CD14-positive monocyte (primary cell): ENCODE results near the gene ATP11A. TPM values are rescaled to one million over a fixed set of nuclear protein-coding genes. Genes with fewer than 3 reads are reported as not detected.

Experiments
- DNase-seq, 3 donors: peaks; one replicate each; pipeline ENCODE4 v3.0.0-alpha.2; 2011 to 2022
- H2AFZ ChIP-seq: 2 replicates; pipeline ENCODE4 v1.6.0; 2012; ENCODE audit warnings: mild to moderate bottlenecking, low read depth, low read length, inconsistent platforms; ENCODE audit not compliant: insufficient read depth, poor library complexity, severe bottlenecking
- H3K27ac ChIP-seq, 2 donors: 1 replicate in 1 of 2; 2 replicates in 1 of 2; pipeline ENCODE4 v1.5.1; 2012 to 2013; ENCODE audit warnings: low read length in 2 of 2, control low read depth in 1 of 2, inconsistent platforms in 1 of 2, low read depth in 1 of 2, mild to moderate bottlenecking in 1 of 2
- H3K27me3 ChIP-seq, 2 donors: one replicate each; pipeline versions ENCODE4 v1.6.0 to v1.6.1; 2011 to 2013; ENCODE audit warnings: low read length in 2 of 2; ENCODE audit not compliant: control insufficient read depth in 2 of 2, insufficient read depth in 2 of 2
- H3K36me3 ChIP-seq, 2 donors: replicated peaks in 1 of 2; 1 replicate in 1 of 2; 2 replicates in 1 of 2; pipeline versions ENCODE4 v1.5.1 to v1.6.1; 2012 to 2013; ENCODE audit warnings: low read length in 2 of 2, control low read depth in 1 of 2, inconsistent platforms in 1 of 2, mild to moderate bottlenecking in 1 of 2; ENCODE audit not compliant: insufficient read depth in 2 of 2, control insufficient read depth in 1 of 2
- H3K4me1 ChIP-seq, 2 donors: 1 replicate in 1 of 2; 2 replicates in 1 of 2; pipeline versions ENCODE4 v1.5.1 to v1.6.1; 2012 to 2013; ENCODE audit warnings: low read length in 2 of 2, control low read depth in 1 of 2, inconsistent platforms in 1 of 2, mild to moderate bottlenecking in 1 of 2, moderate library complexity in 1 of 2; ENCODE audit not compliant: insufficient read depth in 2 of 2, control insufficient read depth in 1 of 2
- H3K4me2 ChIP-seq: replicated peaks from 2 replicates; pipeline ENCODE3; 2012; ENCODE audit warnings: low read length, moderate library complexity, mild to moderate bottlenecking; ENCODE audit not compliant: poor library complexity, severe bottlenecking; ENCODE audit errors: extremely low read depth
- H3K4me3 ChIP-seq, 3 experiments: fragments of 200-600 bp in 1 of 3; sonication (generic) in 1 of 3; replicated peaks in 1 of 3; 1 replicate in 2 of 3; 2 replicates in 1 of 3; pipeline ENCODE4 v1.5.1; 2011 to 2013; ENCODE audit warnings: low read length in 3 of 3, mild to moderate bottlenecking in 3 of 3, control low read depth in 2 of 3, low read depth in 2 of 3, inconsistent platforms in 1 of 3, moderate library complexity in 1 of 3
- H3K79me2 ChIP-seq: 2 replicates; pipeline ENCODE4 v1.6.0; 2012; ENCODE audit warnings: mild to moderate bottlenecking, control low read depth, inconsistent platforms, low read length, moderate library complexity; ENCODE audit not compliant: insufficient read depth
- H3K9ac ChIP-seq: 2 replicates; pipeline ENCODE4 v1.6.0; 2017; ENCODE audit warnings: low read length, mild to moderate bottlenecking; ENCODE audit not compliant: insufficient read depth, poor library complexity, severe bottlenecking
- H3K9me3 ChIP-seq, 2 donors: replicated peaks in 1 of 2; 1 replicate in 1 of 2; 2 replicates in 1 of 2; pipeline versions ENCODE4 v1.5.1 to v1.6.1; 2012 to 2013; ENCODE audit warnings: low read length in 2 of 2, control low read depth in 1 of 2; ENCODE audit not compliant: control insufficient read depth in 1 of 2, insufficient read depth in 1 of 2
- H4K20me1 ChIP-seq: 2 replicates; pipeline ENCODE4 v1.6.0; 2012; ENCODE audit warnings: mild to moderate bottlenecking, low read length, control low read depth, moderate library complexity; ENCODE audit not compliant: insufficient read depth
- H3K27ac Mint-ChIP-seq, 7 donors: one replicate each; pipeline ENCODE4 v1.8.0; 2020; ENCODE audit warnings: mild to moderate bottlenecking in 7 of 7, mixed read lengths in 7 of 7, moderate library complexity in 6 of 7, inconsistent platforms in 2 of 7
- H3K27me3 Mint-ChIP-seq, 3 donors: one replicate each; pipeline ENCODE4 v1.8.0; 2021 to 2022; ENCODE audit warnings: low read depth in 3 of 3, mild to moderate bottlenecking in 3 of 3, mixed read lengths in 3 of 3, moderate library complexity in 3 of 3, inconsistent platforms in 1 of 3
- H3K36me3 Mint-ChIP-seq, 2 donors: one replicate each; pipeline ENCODE4 v1.8.0; 2020; ENCODE audit warnings: mixed read lengths in 2 of 2, inconsistent platforms in 1 of 2, mild to moderate bottlenecking in 1 of 2
- H3K4me1 Mint-ChIP-seq: one replicate; pipeline ENCODE4 v1.8.0; 2020; ENCODE audit warnings: mild to moderate bottlenecking, mixed read lengths
- H3K4me3 Mint-ChIP-seq, 2 donors: one replicate each; pipeline ENCODE4 v1.8.0; 2020; ENCODE audit warnings: mild to moderate bottlenecking in 2 of 2, mixed read lengths in 2 of 2, moderate library complexity in 1 of 2
- H3K9me3 Mint-ChIP-seq, 7 donors: one replicate each; pipeline ENCODE4 v1.8.0; 2020 to 2022; ENCODE audit warnings: mixed read lengths in 7 of 7, mild to moderate bottlenecking in 6 of 7, moderate library complexity in 6 of 7, inconsistent platforms in 2 of 7
- WGBS: methylation state at CpG from one replicate; pipeline ENCODE4 v1.1.5; 2013; ENCODE audit warnings: missing lambda C conversion rate; ENCODE audit not compliant: insufficient coverage; 5-methylcytosine and 5-hydroxymethylcytosine counted together
- intact Hi-C, 2 donors: fragments of 100-400 bp; cut with micrococcal nuclease; formaldehyde crosslinking; loops; one replicate each; pipeline versions ENCODE4 v1.15.0 to v1.15.1; 2023
- polyA plus RNA-seq, 3 donors: library from polyadenylated mRNA; depleted of rRNA in 1 of 3; unstranded in 2 of 3; stranded (reverse) in 1 of 3; fragments of 300-500 nt in 2 of 3; fragments of >200 nt in 1 of 3; fragmentation: Illumina TruSeq in 2 of 3; gene quantifications; 1 replicate in 2 of 3; 2 replicates in 1 of 3; pipeline ENCODE4 v1.2.3, GENCODE V29; 2012 to 2021
- TF ChIP-seq, protein P1 (sequence below): fragments of 200-600 bp; IDR thresholded peaks from one replicate; pipeline ENCODE4 v1.8.0; 2022; ENCODE audit warnings: antibody characterized with exemption, mild to moderate bottlenecking

The ATP11A gene
- polyA plus RNA-seq, 3 donors = 7.2 to 45.4 (median 7.6) TPM

DNA sequence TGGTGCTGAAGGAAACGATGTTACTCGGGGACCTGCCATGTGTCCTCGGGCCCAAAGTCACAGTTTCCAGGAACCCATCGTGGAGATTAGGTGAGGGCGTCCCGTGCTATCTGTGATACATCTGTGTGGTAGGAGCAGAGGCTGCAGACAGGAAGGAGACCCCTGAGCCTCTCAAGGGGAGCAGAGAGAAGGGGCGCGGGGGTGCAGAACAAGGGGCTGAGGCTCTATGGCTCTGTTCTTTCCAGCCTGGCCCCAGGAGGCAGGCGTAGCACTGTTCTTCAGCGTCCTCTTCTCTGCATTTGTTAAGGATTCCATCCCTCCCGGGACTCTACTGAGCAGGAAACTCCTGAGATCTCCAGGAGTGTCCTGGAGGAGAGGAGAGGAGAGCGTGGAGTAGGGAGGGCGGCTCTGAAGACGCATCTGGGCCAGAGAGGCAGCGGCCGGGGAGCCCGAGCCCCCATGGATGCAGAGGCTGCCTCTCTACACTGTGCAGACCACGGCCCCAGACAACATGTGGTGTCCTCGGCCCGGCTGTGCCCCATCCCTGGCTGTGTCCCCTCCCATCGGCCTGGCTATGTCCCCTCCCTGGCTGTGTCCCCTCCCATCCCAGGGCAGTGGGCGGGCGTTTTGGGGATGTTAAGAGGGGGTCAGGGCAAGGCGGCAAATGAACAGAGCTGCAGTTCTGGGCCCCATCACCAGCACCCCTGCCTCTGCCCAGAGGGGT is 118.0 kb downstream of the ATP11A start:
- Histone ChIP-seq H3K4me1 (peaks cover 0 to 6% of the 10 kb centered on the region in 2 donors), H3K4me3 (no peak overlapping the region), H3K9me3 (peaks cover 0 to 8% of the 10 kb centered on the region in 2 donors), H2AFZ (no peak overlapping the region), H3K79me2 (peaks cover 3% of the 10 kb centered on the region), H4K20me1 (peaks cover 78% of the 10 kb centered on the region), H3K9ac (no peak overlapping the region), H3K4me2 (no peak overlapping the region), H3K27ac (no peak overlapping the region), H3K27me3 (no peaks in the 10 kb centered on the region), H3K36me3 (peaks cover 67 to 82% of the 10 kb centered on the region in 2 donors)
- H3K4me3 Mint-ChIP-seq = no peak overlapping the region
- TF ChIP-seq, protein P1, sequence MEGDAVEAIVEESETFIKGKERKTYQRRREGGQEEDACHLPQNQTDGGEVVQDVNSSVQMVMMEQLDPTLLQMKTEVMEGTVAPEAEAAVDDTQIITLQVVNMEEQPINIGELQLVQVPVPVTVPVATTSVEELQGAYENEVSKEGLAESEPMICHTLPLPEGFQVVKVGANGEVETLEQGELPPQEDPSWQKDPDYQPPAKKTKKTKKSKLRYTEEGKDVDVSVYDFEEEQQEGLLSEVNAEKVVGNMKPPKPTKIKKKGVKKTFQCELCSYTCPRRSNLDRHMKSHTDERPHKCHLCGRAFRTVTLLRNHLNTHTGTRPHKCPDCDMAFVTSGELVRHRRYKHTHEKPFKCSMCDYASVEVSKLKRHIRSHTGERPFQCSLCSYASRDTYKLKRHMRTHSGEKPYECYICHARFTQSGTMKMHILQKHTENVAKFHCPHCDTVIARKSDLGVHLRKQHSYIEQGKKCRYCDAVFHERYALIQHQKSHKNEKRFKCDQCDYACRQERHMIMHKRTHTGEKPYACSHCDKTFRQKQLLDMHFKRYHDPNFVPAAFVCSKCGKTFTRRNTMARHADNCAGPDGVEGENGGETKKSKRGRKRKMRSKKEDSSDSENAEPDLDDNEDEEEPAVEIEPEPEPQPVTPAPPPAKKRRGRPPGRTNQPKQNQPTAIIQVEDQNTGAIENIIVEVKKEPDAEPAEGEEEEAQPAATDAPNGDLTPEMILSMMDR = no peak
- intact Hi-C loops = no loop called here
- H3K4me1 Mint-ChIP-seq = peaks cover 6% of the 10 kb centered on the region
- H3K27ac Mint-ChIP-seq = peak overlapping the region in 1 of 7 donors; percentile 27
- H3K9me3 Mint-ChIP-seq = peaks cover 0 to 5% (median 4%) of the 10 kb centered on the region in 7 donors
- no peak for DNase-seq
- no peaks in the 10 kb centered on the region for H3K27me3 Mint-ChIP-seq
- 98% methylated on average over 16 of the region's 24 CpGs for WGBS
- H3K36me3 Mint-ChIP-seq = peaks cover 65 to 79% of the 10 kb centered on the region in 2 donors

DNA sequence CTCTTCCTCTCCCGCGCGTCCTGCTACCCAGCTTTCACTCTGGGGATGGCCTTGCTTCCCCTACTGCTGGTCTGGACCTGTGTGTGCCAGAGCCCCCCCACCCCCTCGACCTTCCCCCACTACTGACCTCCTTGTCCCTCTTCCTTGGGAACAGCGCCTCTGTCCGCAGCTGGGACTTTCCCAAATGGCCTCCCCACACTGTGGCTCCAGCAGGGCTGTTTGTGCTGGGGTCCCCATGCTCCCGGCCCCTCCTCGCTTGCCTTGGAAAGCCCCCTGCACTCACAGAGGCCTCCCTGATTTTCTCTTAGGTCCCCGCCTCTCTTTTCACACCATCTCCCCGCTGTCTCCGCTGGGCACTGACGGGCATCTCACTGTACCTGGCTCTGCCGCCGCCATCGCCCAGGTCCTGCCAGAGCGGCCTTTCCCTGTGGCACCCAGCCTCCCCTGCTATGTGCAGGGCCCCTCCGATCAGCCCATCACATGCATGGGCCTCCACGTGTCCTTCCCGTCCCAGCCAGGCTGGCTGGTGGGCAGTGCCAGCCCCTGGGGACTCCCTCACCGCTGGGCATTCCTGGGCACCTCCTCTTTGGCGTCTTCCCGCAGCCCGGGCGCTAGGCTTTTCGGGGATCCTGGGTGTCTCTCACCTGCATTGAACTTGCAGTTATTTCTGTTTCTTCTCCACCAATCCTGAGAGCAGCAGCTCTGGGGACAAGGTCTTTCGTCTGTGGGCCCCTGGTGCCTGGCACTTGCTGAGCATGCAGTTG is 118.7 kb downstream of the ATP11A start:
- DNase-seq = no peak
- peaks cover 70 to 85% of the 10 kb centered on the region in 2 donors for H3K36me3 Mint-ChIP-seq
- no peaks in the 10 kb centered on the region for H3K27me3 Mint-ChIP-seq
- no peak overlapping the region for H3K4me3 Mint-ChIP-seq
- Histone ChIP-seq H3K4me1 (no peaks in the 10 kb centered on the region), H3K36me3 (peaks cover 74 to 90% of the 10 kb centered on the region in 2 donors), H3K27me3 (no peaks in the 10 kb centered on the region), H2AFZ (no peak overlapping the region), H3K9me3 (peaks cover 0 to 8% of the 10 kb centered on the region in 2 donors), H4K20me1 (peaks cover 72% of the 10 kb centered on the region), H3K4me3 (no peak overlapping the region), H3K27ac (no peak overlapping the region), H3K4me2 (no peak overlapping the region), H3K79me2 (peaks cover 3% of the 10 kb centered on the region), H3K9ac (no peak overlapping the region)
- WGBS = 91% methylated on average over 23 of the region's 26 CpGs
- H3K4me1 Mint-ChIP-seq = no peaks in the 10 kb centered on the region
- intact Hi-C loops = no loop called here
- H3K9me3 Mint-ChIP-seq = peaks cover 0 to 9% (median 6%) of the 10 kb centered on the region in 7 donors
- peak overlapping the region in 2 of 7 donors; percentile 46 for H3K27ac Mint-ChIP-seq
- TF ChIP-seq, protein P1 = no peak
